Measurements from ENCODE around the gene ARRDC3. TPM values are rescaled to one million over a fixed set of nuclear protein-coding genes. Genes with fewer than 3 reads are reported as not detected.

ARRDC3 gene
- total RNA-seq, 1 donor from 2014 or later: 89.5 TPM

DNA sequence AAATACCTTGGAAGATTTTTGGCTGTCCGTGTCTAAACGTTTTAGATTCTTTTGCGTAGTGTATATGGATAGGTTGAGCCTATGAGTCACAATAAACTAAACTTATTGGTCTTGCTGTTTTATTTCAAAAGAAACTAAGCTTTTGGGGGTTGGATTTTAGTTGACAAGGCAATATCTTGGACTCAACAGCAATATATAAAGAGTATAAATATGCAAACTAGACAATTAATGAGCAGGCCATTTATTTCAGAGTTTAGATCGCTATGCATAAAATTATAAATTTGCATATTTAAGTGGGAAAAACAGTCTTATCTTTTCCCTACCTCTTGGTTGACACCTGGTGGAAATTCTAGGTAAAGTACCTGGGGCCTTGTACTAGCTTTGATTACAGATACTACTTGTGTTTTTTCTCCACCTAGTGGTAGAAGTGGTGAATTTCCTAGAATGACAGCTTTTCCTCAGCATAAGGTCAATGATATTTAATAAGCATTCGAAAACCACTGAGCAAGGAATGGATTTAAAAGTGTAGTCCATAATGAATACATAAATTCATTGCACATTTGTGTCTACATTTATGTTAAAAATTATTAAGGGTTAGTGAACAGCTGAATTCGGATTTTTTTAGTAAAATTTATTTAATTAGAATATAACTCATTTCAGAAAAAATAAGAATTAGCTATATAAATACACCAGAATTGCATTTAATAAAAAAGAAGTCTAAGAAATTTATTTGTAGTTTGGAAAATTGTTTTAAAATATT, 1.7 kb upstream of the ARRDC3 start:
- DNase-seq (ENCODE audit: low read depth in 2 of 2): peak; percentile 92 to 93

GRCh38 chr5:91383956-91384300, 811 bp upstream of the ARRDC3 start:
- DNase-seq (ENCODE audit: low read depth in 2 of 2): peak in 1 of 2 donors; percentile 43

DNA sequence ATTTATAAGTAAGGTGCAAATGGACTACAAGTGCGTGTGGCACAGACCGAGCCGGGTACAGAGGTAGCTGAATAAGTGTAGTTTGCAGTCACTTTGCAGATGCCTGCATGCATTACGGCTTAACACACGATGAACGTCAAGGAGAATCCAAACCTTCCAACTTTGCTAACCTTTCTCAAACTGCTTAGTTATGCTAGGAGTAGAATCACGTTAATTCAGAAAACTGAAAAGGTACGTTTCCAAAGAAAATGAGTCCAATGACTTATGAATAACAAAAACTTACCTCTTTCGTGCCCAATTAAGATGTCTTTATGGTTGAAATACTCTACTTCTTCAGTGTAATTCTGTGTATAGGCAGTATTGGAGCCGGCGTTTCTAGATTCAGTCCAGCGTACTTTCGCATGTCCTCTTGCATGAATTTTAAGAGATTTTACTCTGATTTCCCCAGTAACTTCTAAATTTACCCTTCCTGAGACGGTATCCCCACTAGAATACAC, 539 bp downstream of the ARRDC3 start:
- peak in 1 of 2 donors; percentile 53 for DNase-seq (ENCODE audit: low read depth in 2 of 2)

- DNase-seq (ENCODE audit: low read depth in 2 of 2): peak; percentile 83 to 92
Measured at GRCh38 chr5:91381774-91382359, 1.2 kb downstream of the ARRDC3 start.

- DNase-seq (ENCODE audit: low read depth in 2 of 2): no peak
Measured at GRCh38 chr5:91381239-91381773, 1.8 kb downstream of the ARRDC3 start.

DNA sequence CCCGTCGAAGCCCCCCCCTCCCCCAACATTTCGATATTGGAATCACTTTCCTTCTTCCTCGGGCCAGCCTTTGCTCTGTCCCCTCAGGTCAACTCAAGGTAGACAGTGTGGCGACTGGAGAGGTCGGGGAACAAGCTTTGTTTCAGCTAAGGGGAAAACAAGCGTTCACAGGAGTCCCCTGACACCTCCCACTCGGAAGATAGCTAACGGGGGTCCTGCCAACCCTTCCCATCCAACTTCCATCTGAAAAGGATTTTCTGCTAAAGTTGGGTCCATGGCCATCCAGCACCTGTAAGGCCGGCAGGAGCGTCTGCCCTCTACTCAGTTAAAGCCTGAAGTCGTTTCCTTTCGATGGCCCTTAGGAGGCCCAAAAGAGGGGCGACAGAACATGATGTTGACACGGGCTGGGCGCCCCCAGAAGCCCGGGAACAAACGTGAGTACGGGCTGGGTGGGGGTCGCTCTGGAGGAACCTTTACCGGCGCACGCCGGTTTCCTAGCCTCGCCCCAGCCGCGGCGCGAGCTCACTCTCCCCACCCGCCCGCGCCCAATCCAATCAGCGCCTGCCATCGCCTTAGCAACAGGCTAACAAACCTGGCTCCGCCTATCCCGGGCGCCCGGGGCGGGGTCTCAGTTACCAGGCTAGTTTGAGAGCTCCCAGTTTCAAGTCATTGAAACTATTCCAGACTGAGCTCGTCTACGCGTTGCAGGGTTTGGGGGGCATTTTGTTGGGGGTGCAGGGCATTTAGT, 2.5 kb downstream of the ARRDC3 start:
- peak; percentile 83 to 96 for DNase-seq (ENCODE audit: low read depth in 2 of 2)

GRCh38 chr5:91379914-91380490, 3.1 kb downstream of the ARRDC3 start:
- peak; percentile 81 to 93 for DNase-seq (ENCODE audit: low read depth in 2 of 2)

DNA sequence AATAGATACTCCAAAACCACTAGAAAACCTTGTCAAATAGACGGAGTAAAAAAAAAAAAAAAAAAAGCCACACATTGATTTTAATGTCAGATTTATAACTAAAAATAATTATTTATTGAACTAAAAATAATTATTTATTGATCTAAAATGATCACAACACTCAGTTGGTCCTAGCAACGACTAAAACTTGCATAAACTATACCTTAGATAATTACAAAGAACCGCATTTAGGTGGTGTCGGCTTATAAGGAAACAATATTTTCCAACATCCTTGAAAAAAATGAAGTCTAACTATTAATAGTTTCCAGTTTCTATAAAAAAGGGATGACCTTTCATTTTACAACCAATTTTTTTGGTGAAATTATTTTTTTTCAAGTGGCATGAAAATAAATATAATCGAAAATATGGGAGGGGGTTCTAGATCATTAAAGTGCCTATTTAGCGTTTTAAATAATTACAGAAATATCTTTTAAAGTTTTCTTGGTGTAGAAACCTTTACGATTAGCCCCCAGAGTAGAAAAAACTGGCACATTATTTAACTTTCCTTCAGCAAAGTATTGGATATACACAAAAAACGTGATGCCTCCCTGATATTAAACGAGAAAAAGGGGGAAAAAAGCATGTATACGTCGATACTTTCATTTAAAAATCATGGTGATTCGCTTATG, 3.7 kb downstream of the ARRDC3 start:
- DNase-seq (ENCODE audit: low read depth in 2 of 2): no peak

- DNase-seq (ENCODE audit: low read depth in 2 of 2): no peak
Measured at GRCh38 chr5:91378752-91379211, 4.3 kb downstream of the ARRDC3 start.

- no peak for DNase-seq (ENCODE audit: low read depth in 2 of 2)
Measured at GRCh38 chr5:91374893-91375520, 8.1 kb downstream of the ARRDC3 start.

- DNase-seq (ENCODE audit: low read depth in 2 of 2): no peak
Measured at GRCh38 chr5:91373600-91373999, 9.5 kb downstream of the ARRDC3 start.

DNA sequence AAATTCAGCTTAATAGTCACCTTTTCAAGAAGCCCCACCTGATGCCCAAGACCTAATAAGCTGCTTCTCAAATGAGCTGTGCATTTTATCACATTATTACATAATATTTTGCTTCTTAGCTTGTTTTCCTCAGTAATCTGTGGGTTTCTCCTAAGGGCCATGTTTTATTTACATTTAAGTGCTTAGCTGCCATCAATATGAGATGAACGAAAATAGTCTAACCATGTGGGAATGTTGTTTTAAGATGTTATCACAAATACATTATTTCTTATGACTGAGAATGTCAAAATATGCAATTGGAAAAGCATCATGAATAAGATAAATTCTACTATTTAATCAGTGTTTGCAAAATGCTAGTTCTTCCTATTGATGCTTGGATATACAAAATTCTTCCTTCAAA, 10.1 kb downstream of the ARRDC3 start:
- DNase-seq (ENCODE audit: low read depth in 2 of 2): no peak

DNA sequence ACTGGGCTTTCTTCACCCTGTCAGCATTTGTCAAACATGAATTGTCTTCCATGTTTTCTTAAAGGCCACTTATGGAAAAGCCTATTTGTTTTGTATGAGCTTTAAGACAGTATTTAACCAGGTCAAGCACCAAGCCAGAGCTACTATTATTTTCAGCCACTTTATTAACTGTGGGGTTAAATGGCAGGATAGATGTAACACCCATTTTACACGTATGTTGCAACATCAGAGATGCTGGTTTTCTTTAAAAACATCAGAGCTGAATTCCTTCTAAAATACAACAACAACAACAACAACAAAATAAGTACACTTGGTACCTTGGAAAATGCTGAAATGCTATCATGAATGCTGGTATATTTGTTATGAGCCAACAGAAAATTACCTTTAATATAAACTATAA, 13.6 kb downstream of the ARRDC3 start:
- no peak for DNase-seq (ENCODE audit: low read depth in 2 of 2)

DNA sequence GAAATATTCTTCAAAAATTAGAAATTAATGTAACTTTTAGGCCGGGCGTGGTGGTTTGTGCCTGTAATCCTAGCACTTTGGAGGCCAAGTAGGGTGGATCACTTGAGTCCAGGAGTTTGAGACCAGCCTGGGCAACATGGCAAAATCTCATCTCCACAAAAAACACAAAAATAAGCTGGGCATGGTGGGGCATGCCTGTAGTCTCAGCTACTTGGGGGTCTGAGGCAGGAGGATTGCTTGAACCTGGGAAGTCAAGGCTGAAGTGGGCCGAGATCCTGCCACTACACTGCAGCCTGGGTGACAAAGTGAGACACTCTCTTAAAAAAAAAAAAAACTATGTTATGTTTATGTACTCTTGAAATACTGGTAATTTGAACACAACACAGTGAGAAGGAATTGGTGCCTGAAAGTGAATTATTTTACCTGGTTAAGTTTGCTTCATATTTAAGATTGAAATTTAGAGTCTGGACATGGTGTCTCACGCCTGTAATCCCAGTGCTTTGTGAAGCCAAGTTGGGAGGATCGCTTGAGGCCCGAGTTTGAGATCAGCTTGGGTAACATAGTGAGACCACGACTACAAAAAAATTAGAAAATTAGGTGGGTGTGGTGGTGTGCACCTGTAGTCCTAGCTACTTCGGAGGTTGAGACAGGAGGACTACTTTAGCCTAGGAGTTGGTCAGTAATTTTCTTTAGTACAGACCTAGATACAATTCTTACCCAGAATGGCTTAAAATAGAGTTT, 15.0 kb downstream of the ARRDC3 start:
- DNase-seq (ENCODE audit: low read depth in 2 of 2): no peak

DNA sequence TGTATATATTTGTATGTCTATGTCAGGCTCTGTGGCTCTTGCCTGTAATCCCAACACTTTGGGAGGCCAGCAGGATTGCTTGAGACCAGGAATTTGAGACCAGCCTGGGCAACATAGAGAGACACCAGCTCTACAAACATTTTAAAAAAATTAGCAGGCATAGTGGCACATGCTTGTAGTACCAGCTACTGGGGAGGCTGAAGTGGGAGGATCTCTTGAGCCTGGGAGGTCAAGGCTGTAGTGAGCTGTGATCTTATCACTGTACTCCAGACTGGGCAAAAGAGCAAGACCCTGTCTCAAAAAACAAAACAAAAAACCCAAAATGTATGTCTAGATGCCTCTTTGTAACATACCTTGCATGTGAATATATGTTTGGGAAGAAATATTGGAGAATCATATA, 15.8 kb downstream of the ARRDC3 start:
- DNase-seq (ENCODE audit: low read depth in 2 of 2): no peak

GRCh38 chr5:91366551-91366950, 16.6 kb downstream of the ARRDC3 start:
- DNase-seq (ENCODE audit: low read depth in 2 of 2): no peak

GRCh38 chr5:91365498-91365897, 17.6 kb downstream of the ARRDC3 start:
- DNase-seq (ENCODE audit: low read depth in 2 of 2): no peak

DNA sequence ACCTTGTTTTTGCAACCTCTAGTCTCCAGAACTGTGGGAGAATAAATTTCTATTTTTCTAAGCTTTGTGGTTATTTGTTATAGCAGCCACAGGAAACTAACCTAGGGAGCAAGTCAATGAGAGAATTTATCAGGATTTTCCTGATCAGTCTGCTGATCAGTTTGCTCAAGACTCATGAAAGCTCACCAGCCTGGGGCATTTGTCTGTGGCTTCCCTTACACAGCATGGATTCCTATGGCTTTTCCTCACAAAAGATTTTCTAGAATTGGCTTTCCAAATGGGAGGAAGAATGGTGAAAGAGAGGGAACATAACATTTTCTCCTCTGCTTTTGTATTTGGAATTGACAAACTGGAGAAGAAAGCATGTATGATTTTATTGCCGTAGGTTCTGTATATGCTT, 20.2 kb downstream of the ARRDC3 start:
- no peak for DNase-seq (ENCODE audit: low read depth in 2 of 2)

DNA sequence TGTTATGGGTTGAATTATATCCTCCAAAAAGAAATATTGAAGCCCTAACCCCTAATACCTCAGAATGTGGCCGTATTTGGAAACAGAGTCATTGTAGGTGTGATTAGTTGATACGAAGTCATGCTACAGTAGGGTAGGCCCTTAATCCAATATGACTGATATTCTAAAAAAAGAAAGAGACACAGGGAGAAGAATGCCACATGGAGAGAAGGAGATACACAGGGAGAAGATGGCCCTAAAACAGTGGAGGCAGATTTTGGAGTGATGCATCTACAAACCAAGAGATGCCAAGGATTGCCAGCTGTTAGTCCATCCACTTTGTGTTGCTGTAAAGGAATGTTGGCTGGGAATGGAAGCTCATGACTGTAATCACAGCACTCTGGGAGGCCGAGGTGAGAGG, 21.3 kb downstream of the ARRDC3 start:
- no peak for DNase-seq (ENCODE audit: low read depth in 2 of 2)

All from dermis microvascular lymphatic vessel endothelial cell (primary cell).